HG03378 (cell line): ENCODE measurements around the gene TTC23.

Experiments
- ATAC-seq: cut with Tn5 transposase; IDR thresholded peaks from one replicate; pipeline ENCODE4 v1.9.1; 2021; ENCODE audit warnings: mild to moderate bottlenecking, moderate library complexity; ENCODE audit not compliant: unreplicated experiment

TTC23 gene

GRCh38 chr15:99140590-99140989 lies 108.8 kb downstream of the TTC23 start:
- ATAC-seq: no peak

GRCh38 chr15:99139276-99139675 lies 110.1 kb downstream of the TTC23 start:
- no peak for ATAC-seq

- ATAC-seq: no peak
Measured at GRCh38 chr15:99138491-99138982, 110.8 kb downstream of the TTC23 start.

GRCh38 chr15:99137877-99138276 lies 111.5 kb downstream of the TTC23 start:
- no peak for ATAC-seq

- no peak for ATAC-seq
Measured at GRCh38 chr15:99137111-99137546, 112.3 kb downstream of the TTC23 start.

- peak; percentile 83 for ATAC-seq
Measured at GRCh38 chr15:99135194-99135593, 114.2 kb downstream of the TTC23 start.

- ATAC-seq: no peak
Measured at GRCh38 chr15:99134317-99134821, 115.0 kb downstream of the TTC23 start.

GRCh38 chr15:99132634-99133287 lies 116.6 kb downstream of the TTC23 start:
- ATAC-seq: no peak

GRCh38 chr15:99132122-99132521 lies 117.3 kb downstream of the TTC23 start:
- no peak for ATAC-seq

GRCh38 chr15:99131441-99132023 lies 117.8 kb downstream of the TTC23 start:
- no peak for ATAC-seq

- no peak for ATAC-seq
Measured at GRCh38 chr15:99130765-99131440, 118.5 kb downstream of the TTC23 start.

GRCh38 chr15:99130314-99130713 lies 119.1 kb downstream of the TTC23 start:
- no peak for ATAC-seq

- ATAC-seq: no peak
Measured at GRCh38 chr15:99129644-99130043, 119.7 kb downstream of the TTC23 start.

GRCh38 chr15:99128411-99128810 lies 121.0 kb downstream of the TTC23 start:
- no peak for ATAC-seq

GRCh38 chr15:99127773-99128172 lies 121.6 kb downstream of the TTC23 start:
- no peak for ATAC-seq

- ATAC-seq: no peak
Measured at GRCh38 chr15:99126930-99127329, 122.5 kb downstream of the TTC23 start.

GRCh38 chr15:99126131-99126588 lies 123.2 kb downstream of the TTC23 start:
- ATAC-seq: no peak

- ATAC-seq: no peak
Measured at GRCh38 chr15:99125061-99125891, 124.1 kb downstream of the TTC23 start.

- ATAC-seq: no peak
Measured at GRCh38 chr15:99124641-99125040, 124.7 kb downstream of the TTC23 start.

- no peak for ATAC-seq
Measured at GRCh38 chr15:99123713-99124451, 125.5 kb downstream of the TTC23 start.
